WI38 (cell line): ENCODE results near the gene GOLGA8N.

Experiments
- H3K4me3 ChIP-seq: 2 replicates; pipeline ENCODE4 v1.5.1; 2011; ENCODE audit warnings: low read depth, mild to moderate bottlenecking, control low read depth, low read length
- TF ChIP-seq, protein P1 (sequence below): IDR thresholded peaks from 2 replicates; pipeline ENCODE4 v1.5.1; 2012; ENCODE audit warnings: low read depth, mild to moderate bottlenecking, control low read depth, low read length

GOLGA8N gene

DNA sequence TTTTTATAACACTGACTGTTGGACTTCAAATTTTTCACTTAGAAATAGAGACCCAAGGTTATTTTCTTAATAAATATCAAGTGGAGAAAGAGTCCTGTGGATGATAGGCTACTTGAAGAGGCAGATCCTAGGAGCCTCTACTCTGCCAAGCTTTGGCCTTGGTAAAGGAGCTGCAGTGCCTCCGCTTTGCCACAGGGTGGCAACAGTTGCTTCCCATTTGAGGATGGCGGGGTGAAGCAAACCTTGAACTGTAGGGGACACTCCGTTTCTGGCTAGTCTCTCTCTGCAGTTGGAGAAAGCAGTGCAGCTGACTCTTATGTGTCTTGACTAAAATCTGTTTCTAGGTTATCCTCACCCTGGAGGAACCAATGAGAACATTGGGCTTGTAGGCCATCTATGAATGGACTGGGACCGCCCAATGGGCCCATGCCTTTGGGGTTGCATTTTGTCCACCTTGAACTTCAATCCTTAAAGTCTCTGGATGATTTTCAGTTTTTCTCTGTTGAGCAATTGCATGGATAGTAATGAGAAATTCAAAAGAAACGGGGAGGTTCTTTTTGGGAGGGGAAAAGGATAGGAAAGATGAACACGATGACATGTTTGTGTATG lies 58.1 kb downstream of the GOLGA8N start:
- TF ChIP-seq, protein P1, sequence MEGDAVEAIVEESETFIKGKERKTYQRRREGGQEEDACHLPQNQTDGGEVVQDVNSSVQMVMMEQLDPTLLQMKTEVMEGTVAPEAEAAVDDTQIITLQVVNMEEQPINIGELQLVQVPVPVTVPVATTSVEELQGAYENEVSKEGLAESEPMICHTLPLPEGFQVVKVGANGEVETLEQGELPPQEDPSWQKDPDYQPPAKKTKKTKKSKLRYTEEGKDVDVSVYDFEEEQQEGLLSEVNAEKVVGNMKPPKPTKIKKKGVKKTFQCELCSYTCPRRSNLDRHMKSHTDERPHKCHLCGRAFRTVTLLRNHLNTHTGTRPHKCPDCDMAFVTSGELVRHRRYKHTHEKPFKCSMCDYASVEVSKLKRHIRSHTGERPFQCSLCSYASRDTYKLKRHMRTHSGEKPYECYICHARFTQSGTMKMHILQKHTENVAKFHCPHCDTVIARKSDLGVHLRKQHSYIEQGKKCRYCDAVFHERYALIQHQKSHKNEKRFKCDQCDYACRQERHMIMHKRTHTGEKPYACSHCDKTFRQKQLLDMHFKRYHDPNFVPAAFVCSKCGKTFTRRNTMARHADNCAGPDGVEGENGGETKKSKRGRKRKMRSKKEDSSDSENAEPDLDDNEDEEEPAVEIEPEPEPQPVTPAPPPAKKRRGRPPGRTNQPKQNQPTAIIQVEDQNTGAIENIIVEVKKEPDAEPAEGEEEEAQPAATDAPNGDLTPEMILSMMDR: peak; percentile 99
- H3K4me3 ChIP-seq: no peak overlapping the region

DNA sequence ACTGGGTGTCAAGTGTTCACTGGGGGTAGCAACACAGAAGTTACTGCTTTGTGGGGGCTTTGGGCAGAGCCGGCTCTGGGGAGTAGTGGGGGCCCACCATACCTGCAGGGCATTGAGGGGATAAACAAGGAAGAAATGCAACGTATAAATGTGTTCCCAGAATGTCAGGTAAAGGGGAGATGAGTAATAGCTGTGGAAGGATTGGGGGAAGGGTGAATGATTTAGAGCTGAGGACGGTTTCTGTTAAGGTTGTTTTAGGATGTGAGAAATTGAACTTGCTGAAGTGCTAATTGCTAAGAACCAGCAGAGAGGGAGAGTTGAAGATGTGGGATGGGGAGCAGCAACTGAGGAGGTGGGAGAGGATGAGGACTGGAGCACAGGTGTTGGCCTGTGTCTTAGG lies 58.9 kb downstream of the GOLGA8N start:
- no peak overlapping the region for H3K4me3 ChIP-seq
- TF ChIP-seq, protein P1: no peak

DNA sequence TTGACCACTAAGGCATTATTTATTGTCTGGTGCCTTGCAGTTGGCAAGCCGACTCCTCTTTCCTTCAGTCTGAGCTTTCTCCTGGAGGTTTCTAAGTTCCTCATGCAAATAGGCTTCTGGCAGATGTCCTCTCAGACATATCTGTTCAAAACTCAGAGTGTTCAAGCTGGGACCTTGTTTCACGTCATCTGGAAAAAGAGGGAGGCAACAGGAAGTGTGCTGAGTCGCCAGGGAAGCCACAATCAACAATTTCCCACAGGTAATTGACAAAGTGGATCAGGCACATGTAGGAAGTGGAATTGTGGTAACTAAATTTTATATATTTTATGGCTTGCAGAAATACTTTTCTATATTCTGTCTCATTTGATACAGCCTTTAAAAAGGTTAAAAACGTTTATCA lies 62.8 kb downstream of the GOLGA8N start:
- no peak overlapping the region for H3K4me3 ChIP-seq

DNA sequence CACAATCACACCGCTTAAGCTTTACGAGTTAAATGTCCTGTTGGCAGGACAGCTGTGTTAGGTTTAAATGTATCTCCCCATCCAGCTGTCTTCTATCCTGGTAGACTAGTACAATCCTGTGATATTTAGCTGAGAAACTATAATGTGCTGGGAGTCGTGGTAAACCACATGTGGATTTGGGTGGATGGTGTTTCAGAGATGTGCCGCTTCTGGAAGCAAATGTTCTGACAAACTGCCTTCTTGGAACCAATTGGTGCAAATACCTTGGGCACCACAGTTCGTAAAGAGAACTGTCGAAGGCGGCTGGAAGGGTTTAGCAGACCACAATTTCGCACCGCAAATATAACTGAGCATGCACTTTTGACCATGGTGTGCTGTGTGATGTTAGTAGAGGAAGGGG lies 63.2 kb downstream of the GOLGA8N start:
- TF ChIP-seq, protein P1: no peak

More for the DNA sequence above, 62.8 kb downstream of the GOLGA8N start:
- TF ChIP-seq, protein P1: no peak

More for the DNA sequence above, 63.2 kb downstream of the GOLGA8N start:
- no peak overlapping the region for H3K4me3 ChIP-seq
